Activated T-cell treated with anti-CD3 and anti-CD28 coated beads, Interleukin-2, amount 50 U/mL, for 48 hours (primary cell): ENCODE data around the gene BNIP1.

Source experiments
- DNase-seq, 2 experiments: peaks; one replicate each; pipeline ENCODE4 v3.0.0-alpha.2; 2020

The BNIP1 gene

DNA sequence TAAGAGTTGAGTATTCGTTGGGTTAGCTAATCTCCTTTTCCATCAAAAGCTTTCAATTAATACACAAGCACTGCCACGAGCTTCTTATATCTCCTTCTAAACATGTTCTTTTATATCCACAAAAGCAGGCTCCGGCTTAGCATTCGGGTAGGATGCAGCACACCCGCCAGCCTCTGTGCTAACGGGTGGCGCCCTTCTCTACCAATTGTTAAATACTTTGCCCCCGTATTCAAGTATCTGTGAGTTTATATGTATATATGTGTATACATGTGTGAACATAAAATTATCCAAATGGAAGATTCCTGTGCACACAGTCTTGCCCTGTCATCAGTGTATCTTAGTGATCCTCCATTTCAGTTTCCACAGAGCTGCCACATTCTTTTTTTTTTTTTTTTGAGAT lies 27.8 kb downstream of the BNIP1 start:
- DNase-seq = no peak

DNA sequence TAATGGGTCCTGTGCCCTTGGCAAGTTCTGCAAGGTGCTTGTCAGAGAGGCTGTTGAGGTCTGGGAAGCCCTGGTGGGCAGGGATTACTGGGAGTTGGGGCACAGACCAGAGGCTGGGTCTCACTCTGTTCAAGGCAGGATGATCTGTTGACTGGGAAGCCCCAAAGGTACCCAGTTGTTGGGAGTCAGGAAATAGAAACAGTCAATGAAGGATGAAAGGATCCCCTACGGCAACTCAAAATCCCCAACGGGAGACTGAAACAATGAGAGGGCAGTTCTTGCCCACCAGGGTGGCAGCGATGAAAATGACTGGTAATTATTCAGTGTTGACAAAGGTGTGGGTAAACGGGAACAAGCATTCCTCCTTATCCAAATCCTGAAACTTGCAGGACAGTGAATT lies 31.2 kb downstream of the BNIP1 start:
- no peak for DNase-seq

DNA sequence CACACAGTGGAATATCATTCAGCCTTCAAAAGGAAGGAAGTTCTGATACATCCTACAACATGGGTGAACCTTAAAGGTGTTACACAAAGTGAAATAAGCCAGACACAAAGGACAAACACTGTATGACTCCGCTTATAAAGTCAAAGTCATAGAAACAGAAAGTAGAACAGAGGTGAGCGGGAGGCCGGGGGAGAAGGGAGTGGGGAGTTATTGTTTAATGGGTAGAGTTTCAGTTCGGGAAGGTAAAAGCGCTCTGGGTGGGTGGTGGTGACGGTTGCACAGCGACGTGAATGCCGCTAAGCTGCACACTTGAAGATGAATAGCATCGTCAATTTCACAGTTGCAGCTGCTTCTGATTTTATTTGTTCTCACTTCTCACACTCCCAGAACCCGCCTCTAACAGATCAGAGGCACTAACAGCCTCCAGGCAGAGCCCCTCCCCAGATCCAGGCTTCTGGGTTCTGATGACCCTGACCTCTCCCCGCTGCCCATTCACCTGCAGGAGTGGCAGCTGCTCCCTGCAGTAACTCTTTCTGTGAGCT lies 34.1 kb downstream of the BNIP1 start:
- no peak for DNase-seq

DNA sequence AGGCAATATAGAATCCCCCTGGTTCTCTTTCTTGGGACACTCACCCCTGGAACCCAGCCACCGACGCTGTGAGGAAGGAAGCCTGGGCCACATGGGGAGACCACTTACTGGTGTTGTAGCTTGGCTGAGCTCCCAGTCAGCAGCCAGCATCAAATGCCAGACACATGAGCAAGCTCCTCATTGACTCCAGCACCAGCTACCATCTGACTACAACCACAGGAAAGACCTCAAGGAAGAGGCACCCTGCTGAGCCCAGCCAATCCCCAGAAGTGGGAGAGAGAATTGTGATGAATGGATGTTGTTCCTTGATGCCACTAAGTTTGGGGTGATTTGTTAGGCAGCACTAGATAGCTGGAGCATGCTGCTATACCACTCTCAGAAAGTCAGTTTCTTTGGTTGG lies 36.0 kb downstream of the BNIP1 start:
- no peak for DNase-seq

DNA sequence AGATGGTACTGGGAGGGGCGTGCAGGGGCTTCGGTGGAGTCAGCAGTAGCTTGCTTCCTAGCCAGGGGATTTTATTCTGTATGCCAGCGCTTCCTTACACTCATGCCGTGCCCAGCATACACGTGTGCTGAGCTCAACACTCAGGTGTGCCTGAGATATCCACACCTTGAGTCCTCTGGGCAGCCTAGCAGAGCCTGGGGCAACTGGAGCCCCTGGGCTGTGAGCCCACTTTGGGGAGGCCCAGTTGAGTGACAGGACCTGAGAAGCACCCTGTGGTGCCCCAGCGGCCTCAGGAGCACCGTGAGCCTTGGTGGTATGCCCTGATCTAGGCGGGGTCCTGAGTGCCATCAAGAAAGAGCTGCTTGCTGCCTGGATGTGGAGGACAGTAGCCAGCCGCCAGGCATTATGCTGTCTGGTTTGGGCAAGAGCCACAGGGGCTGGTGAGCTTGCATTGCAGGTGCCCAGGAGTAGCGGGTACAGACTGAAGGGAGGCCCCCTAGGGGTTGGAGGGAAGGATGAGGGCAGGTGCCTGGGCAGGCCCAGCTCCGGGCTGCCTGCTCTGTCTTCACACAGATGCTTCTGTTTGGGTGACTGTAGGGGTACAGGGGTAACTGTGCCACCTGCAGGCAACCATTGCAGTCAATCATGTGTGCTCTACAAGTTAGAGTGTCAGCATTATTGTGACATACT lies 42.9 kb downstream of the BNIP1 start:
- peak in 1 of 2 experiments; percentile 33 for DNase-seq

DNA sequence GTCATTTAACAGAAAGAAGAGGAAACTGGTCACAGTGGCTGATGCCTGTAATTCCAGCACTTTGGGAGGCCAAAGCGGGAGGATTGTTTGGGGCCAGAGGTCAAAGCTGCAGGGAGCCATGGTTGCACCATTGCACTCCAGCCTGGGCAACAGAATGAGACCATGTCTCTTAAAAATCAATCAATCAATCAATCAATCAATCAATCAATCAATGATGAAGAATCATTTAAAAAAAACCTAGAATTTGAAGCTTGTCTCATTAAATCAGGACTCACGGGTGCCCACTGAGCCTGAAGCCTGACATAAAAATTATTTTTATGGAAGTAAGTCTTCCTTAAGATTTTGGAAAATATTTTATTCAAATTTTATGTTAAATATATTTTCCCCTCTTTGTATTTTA lies 43.9 kb downstream of the BNIP1 start:
- no peak for DNase-seq

DNA sequence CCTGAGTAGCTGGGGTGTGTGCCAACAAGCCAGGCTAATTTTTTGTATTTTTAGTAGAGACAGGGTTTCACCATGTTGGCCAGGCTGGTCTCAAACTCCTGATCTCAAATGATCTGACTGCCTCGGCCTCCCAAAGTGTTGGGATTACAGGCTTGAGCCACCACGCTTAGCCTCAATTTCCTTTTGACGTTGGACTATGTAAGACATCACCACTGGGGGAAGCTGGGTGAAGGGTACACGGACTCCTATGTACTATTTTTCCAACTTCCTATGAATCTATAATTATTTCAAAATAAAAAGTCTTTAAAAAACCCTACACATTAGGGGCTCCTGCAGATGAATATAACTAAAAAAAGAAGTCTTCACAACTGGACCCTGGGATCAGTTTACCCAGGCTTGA lies 46.7 kb downstream of the BNIP1 start:
- DNase-seq = no peak

DNA sequence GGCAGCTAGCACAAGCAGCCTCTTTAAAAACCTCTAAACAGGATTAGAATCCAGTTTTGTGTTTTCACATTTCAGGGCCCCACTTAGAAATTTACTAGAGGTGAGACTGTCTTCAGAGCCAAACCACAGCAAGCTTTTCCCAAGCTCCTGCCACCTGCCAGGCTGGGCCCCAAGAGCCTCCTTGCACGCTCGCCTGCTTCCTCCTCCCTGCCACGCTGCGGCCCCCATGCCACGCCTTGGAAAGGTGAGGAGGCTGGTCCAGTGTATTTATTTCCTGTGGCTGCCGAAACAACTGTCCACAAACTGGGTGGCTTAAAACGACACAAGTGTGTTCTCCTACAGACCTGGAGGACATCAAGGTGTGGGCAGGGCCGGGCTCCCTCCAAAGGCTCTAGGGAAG lies 47.2 kb downstream of the BNIP1 start:
- no peak for DNase-seq

DNA sequence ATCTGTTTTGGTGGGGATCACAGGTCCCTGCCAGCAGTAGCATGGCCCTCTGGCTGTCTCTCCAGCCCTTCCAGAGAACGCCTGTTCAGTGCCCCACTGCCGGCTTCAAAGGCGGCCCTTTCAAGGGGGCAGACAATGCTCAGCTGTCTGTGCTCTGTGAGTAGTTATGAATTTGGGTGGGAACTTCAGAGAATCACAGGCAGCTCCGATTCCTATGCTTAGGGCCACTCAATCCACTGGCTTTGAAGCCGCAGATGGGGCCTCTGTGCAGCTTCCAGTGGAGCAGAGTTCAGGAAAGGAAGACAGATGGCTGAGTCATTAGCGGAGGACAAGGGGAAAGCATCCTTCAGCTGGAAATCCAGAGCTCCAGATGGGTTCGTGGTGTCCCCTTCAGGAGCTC lies 48.2 kb downstream of the BNIP1 start:
- no peak for DNase-seq

DNA sequence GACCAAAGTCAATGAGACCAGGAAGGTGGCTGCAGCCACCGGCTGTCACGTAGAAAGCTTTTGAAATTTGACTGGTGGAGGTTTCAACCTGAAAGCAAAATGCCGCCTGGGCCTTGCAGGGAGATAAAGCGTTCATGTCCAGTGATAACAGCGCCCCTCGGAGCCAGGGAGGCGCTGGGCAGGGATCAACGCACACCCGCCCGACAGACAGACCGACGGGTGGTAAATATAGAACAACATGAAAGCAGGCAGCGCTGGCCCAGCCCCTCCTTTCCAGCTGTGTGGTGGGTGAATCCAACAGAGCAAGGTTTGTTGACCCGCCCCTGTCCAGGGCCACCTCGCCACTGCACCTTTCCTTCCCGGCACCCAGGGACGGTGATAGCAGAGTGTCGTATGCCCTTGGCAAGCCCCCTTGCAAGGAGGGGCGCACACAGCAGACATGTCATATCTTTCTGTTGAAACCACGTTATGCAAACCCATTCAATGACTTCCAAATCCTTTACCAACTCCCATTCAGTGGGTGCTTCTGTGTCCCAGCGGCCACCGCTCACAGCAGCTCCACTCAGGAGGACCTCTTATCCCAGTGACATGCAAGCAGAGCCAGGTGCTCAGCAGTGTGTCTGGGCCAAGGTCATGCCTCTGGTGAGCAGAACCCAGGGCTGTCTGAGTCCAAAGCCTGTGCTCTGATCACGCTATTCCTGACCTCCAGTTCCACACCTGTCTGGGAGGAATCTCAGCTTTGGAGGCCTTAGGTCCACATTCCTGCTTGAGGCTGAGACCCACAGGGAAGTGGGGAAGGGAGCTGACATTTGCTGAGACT lies 52.0 kb downstream of the BNIP1 start:
- no peak for DNase-seq

DNA sequence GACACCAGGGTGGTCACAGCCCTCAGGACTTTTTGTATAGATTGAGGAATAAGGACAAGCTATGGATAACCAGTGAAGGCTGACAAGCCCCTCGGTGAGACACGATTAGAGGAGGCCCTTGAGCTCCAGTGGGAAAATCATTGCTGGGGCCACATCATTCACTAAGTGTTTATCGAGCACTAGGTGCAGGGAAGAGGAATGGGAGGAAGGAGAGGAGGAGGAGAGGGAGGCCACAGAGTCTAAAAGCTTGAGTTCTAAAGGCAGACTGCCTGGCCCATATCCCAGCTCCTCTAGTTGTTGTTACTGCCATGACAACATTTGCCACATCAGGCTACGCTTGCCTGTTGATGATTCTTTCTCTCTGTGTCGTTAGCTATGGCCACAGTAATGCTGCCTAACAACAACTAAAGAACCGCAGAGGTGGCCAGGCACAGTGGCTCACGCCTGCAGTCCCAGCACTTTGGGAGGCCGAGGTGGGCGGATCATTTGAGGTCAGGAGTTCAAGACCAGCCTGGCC lies 53.1 kb downstream of the BNIP1 start:
- DNase-seq = no peak

DNA sequence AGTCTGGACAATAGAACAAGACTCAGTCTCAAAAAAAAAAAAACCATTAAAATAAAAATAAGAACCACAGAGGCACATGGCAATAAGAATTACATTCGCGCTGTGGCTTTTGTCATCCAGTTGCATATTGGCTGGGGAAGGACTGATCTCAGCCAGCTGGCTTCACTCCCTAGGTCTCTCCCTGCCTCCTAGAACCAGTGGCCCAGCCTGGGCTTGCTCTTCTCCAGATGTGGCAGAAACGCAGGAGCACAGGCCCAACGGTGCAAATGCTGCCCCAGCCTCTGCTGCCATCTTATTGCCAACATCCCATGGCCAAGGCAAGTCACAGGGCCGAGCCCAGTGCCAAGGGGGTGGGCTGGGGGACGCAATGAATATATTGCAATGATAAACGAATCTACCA lies 53.7 kb downstream of the BNIP1 start:
- no peak for DNase-seq

DNA sequence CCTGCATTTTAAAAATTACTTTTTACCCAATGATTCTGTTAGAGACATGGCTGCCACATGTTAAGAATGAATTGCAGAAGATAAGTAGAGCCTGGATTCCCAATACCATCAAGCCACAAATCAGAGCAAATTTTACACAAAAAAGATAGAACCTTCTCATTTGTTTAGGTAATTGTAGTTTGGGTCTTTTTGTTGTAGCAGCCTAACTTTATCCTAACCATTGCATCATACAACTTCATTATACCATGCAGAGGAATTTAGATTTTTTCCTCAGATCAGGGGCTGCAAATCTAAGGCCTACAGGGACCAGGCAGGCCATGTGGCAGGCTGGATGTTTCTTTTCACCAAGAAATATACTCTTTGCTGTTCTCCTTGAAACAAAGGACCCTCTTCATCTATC lies 56.0 kb downstream of the BNIP1 start:
- DNase-seq = no peak

DNA sequence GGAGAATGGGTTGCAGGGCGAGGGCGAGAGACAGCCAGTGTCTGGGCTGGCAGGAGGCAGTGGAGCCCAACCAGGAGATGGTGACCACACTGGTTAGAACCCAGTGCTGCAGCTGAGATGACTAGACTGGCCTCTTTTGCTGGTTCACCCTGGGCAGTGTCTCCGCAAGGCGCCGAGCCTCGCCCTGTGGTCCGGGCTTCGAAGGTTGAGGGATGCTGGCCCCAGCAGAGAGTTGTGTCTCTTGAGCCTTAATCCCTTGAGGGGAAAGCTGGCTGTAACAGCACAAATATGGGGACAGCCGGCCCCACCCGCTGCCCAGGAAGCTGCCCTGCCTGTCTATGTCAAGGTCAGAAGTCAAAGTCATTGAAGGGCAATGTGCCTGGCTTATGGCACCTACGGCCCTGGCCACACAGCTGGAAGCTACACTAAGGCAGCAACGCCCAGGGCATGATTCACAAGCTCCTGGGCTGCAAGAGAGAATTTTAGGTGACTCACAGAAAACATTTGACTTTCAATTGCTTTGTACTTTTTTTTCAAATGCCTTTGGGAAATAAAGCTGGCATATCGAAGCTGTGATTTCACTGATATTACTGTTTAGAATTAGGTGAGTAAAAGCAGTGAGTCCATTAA lies 57.4 kb downstream of the BNIP1 start:
- DNase-seq = peak in 1 of 2 experiments; percentile 23

DNA sequence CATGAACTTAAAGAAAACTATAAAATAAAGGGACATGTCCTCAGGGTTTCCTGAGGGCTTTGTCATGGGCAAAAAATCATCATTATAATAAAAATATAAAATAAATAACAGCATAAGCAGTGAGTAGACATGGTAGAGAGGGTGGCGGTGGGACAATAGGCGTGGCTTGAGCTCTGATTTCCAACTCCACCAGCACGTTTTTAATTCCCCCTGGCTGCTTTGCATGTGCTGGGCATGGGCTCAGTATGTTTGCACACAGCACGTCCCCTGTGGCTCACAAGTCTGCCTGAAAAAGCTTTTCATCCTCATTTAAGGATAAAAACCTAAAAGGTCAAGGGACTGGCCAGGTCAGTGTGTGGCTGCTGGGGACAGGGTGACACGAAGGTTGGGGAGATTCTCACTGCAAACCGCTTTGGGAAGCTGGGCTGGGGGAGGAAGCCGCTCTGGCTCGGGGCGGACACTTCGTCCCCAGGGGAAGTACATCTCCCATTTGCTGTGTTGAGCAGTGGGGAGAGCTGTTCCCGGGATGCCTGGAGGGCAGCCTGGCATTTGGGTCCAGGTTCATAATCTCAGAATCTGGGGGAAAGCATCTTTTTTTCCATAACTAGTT lies 58.0 kb downstream of the BNIP1 start:
- no peak for DNase-seq

DNA sequence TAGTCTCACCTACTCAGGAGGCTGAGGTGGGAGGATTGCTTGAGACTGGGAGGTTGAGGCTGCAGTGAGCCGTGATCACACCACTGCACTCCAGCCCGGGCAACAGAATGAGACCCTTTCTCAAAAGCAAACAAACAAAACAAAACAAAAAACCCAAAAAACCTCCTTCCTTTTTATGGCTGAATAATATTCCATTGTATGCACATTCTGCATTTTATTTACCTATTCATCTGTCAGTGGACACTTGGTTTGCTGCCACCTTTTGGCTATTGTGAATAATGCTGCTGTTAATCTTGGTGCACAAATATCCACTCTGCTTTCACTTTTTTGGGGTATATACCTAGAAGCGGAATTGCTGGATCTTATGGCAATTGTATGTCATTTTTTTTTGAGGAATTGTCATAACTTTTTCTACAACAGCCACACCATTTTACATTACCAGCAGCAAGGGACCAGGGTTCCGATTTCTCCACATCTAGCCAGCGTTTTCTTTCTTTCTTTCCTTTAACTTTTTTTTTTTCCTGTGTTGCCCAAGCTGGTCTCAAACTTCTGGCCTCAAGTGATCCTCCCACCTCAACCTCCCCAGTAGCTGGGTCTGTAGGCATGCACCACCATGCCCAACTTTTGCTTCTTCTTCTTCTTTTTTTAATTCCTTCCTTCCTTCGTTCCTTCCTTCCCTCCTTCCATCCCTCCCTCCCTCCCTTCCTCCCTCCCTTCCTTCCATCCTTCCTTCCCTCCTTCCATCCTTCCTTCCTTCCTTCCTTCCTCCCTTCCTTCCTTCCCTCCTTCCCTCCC lies 60.1 kb downstream of the BNIP1 start:
- no peak for DNase-seq

DNA sequence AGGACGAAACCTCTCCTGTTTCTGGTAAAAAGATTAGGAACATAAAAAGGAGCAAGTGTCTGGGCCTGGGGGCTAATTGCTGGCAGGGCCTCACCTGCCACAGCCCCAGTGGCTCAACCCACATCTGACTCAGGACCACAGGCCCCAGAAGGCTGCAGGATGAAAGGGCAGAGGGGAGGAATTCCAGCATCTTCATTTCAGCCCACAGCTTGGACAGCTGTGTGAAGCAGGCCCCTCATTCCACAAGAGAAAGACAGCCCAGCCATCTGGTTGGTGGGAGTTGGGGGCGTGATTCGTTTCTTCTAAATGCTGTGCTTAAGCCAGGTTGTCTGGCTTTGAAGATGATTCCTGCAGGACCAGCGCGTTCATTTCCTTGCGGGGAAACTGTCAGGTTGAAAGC lies 61.6 kb downstream of the BNIP1 start:
- no peak for DNase-seq

DNA sequence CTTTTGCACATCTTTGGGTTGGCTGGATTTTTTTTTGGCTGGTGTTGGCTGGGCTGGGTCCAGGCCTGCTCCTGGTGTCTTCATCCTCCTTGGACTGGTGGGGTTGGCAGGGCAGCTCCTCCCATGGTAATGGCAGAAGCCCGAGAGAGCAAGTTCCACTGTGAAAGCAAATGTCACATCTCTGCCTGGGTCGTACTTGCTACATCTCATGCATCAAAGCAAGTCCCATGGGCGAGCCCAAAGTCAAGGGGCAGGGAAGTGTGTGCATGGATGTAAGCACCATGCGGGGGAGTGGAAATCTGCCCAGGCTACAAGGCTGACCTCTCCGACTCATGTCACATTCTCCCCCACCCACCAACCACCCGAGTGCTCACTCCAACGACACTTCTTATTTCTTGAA lies 64.0 kb downstream of the BNIP1 start:
- DNase-seq = no peak

DNA sequence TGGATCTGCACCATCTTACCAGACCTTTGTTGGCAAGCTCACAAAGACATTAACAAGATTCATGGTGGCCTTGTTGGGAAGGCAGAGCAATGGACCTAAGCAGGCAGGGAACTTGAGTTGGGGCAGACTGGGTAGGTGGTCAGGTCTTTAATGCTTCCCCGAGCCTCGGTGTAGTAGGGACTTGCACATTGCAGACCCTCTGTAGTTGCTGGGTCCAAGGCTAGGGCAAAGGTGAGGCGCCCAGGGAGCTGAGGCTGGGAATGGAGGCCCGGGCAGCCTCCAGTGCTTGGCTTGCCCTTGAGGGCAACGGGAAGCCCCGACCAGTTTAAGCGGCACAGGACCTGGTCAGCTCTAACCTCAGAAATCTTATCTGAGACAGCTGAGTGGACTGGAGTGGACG lies 66.5 kb downstream of the BNIP1 start:
- DNase-seq = no peak

DNA sequence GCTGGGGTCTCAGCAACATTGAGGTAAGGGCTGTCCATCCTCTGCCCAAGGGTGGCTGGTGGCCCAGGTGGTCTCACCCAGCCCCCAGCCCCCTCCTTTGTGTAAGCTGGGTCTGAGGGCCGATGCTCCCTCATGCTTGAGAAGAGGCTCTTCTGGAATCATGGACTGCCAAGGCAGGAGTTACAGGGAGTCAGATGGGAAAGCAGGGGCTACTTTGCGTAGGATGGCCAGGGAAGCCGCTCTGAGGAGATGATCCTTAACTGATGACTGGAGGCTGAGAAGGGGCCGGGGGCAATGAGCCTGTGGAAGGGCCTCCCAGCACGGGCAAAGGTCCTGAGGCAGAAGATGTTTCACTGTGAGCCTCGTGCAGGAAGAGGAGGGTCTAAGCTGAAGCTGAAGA lies 67.0 kb downstream of the BNIP1 start:
- DNase-seq = no peak

DNA sequence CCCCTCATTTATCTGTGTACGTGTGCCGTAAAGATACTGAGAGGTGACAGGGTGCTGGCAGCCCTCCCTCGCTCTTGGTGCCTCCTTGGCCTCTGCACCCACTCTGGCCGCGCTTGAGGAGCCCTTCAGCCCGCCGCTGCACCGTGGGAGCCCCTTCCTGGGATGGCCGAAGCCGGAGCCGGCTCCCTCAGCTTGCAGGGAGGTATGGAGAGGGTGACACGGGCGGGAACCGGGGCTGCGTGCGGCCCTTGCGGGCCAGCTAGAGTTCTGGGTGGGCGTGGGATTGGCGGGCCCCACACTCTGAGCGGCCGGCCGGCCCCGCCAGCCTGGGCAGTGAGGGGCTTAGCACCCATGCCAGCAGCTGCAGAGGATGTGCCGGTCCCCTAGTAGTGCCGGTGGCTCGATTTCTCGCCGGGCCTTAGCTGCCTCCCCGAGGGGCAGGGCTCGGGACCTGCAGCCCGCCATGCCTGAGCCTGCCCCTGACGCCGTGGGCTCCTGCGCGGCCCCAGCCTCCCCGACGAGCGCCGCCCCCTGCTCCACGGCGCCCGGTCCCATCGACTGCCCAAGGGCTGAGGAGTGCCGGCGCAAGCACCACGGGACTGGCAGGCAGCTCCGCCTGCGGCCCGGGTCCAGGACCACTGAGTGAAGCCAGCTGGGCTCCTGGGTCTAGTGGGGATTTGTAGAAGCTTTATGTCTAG lies 69.1 kb downstream of the BNIP1 start:
- no peak for DNase-seq
